ENCODE data around the gene AGO4.

- TF ChIP-seq, protein P1, sequence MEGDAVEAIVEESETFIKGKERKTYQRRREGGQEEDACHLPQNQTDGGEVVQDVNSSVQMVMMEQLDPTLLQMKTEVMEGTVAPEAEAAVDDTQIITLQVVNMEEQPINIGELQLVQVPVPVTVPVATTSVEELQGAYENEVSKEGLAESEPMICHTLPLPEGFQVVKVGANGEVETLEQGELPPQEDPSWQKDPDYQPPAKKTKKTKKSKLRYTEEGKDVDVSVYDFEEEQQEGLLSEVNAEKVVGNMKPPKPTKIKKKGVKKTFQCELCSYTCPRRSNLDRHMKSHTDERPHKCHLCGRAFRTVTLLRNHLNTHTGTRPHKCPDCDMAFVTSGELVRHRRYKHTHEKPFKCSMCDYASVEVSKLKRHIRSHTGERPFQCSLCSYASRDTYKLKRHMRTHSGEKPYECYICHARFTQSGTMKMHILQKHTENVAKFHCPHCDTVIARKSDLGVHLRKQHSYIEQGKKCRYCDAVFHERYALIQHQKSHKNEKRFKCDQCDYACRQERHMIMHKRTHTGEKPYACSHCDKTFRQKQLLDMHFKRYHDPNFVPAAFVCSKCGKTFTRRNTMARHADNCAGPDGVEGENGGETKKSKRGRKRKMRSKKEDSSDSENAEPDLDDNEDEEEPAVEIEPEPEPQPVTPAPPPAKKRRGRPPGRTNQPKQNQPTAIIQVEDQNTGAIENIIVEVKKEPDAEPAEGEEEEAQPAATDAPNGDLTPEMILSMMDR (IDR thresholded peaks at IDR 0.05): no peak
- TF ChIP-seq POLR2A (IDR thresholded peaks at IDR 0.05): no peak
Measured at GRCh38 chr1:35884934-35885333, 77.1 kb downstream of the AGO4 start.
